OCI-LY7 (cell line): ENCODE measurements around the gene SLC25A22. TPM values are rescaled to one million over a fixed set of nuclear protein-coding genes. Genes with fewer than 3 reads are reported as not detected.

ENCODE experiments used
- BruUV-seq: library from RNA; stranded (reverse); fragments of 400-500 nt; replicated peaks from 2 replicates; lab custom pipeline; 2021; lab: Mats Ljungman, UMichigan
- CTCF ChIA-PET: fragments of 300-600 bp; sonication (Branson Sonifier 250); formaldehyde crosslinking; loops from one replicate; lab custom pipeline; 2022; ENCODE audit warnings: antibody characterized with exemption; ENCODE audit not compliant: unreplicated experiment; lab: Charles Lee
- POLR2A ChIA-PET: fragments of 300-600 bp; sonication (Branson Sonifier 250); formaldehyde crosslinking; loops from one replicate; lab custom pipeline; 2022; ENCODE audit warnings: antibody characterized with exemption; lab: Charles Lee
- DNase-seq: peaks from one replicate; pipeline ENCODE4 v3.0.0-alpha.2; 2015; ENCODE audit warnings: low spot score
- H2AFZ ChIP-seq: fragments of 200-600 bp; sonication (generic), shearing (Covaris generic); 2 replicates; pipeline ENCODE4 v1.6.1; 2014; ENCODE audit warnings: mild to moderate bottlenecking, antibody characterized with exemption, low read length, moderate library complexity
- H3K27ac ChIP-seq: fragments of 200-600 bp; sonication (generic); 2 replicates; pipeline ENCODE4 v1.5.1; 2014; ENCODE audit warnings: mixed run types, low read depth, mild to moderate bottlenecking, moderate library complexity, low read length, inconsistent platforms; ENCODE audit not compliant: poor library complexity, severe bottlenecking
- H3K36me3 ChIP-seq: fragments of 200-600 bp; sonication (generic); 2 replicates; pipeline ENCODE4 v1.6.1; 2014; ENCODE audit warnings: mild to moderate bottlenecking, antibody characterized with exemption, low read length, moderate library complexity, mixed read lengths; ENCODE audit not compliant: insufficient read depth
- H3K4me1 ChIP-seq: fragments of 200-600 bp; sonication (generic); 2 replicates; pipeline ENCODE4 v1.5.1; 2014; ENCODE audit warnings: mild to moderate bottlenecking, low read length; ENCODE audit not compliant: insufficient read depth, poor library complexity, severe bottlenecking
- H3K4me2 ChIP-seq: fragments of 200-600 bp; sonication (generic); 2 replicates; pipeline ENCODE4 v1.6.1; 2014; ENCODE audit warnings: mild to moderate bottlenecking, low read length
- H3K4me3 ChIP-seq: fragments of 200-600 bp; sonication (generic); 2 replicates; pipeline ENCODE4 v1.5.1; 2014; ENCODE audit warnings: mild to moderate bottlenecking, low read depth, low read length; ENCODE audit not compliant: poor library complexity, severe bottlenecking
- H3K79me2 ChIP-seq: fragments of 200-600 bp; sonication (generic); 2 replicates; pipeline ENCODE4 v1.6.1; 2016; ENCODE audit warnings: low read depth, mild to moderate bottlenecking, low read length, moderate library complexity, mixed read lengths; ENCODE audit not compliant: insufficient read depth
- H3K9me2 ChIP-seq: fragments of 200-600 bp; sonication (generic); 2 replicates; pipeline ENCODE4 v1.6.1; 2016; ENCODE audit warnings: mild to moderate bottlenecking, low read length, mixed read lengths; ENCODE audit not compliant: insufficient read depth
- H3K9me3 ChIP-seq: fragments of 200-600 bp; sonication (generic); 2 replicates; pipeline ENCODE4 v1.6.1; 2014; ENCODE audit warnings: mild to moderate bottlenecking, mixed run types, low read length, mixed read lengths
- H4K20me1 ChIP-seq: fragments of 200-600 bp; sonication (generic); 2 replicates; pipeline ENCODE4 v1.6.1; 2014; ENCODE audit warnings: mild to moderate bottlenecking, antibody characterized with exemption, low read length, moderate library complexity, mixed read lengths; ENCODE audit not compliant: insufficient read depth
- CTCF ChIP-seq: fragments of 200-600 bp; sonication (generic); conservative IDR thresholded peaks from 2 replicates; pipeline ENCODE4 v1.5.1; 2014; ENCODE audit warnings: mild to moderate bottlenecking, antibody characterized with exemption, low read length, moderate library complexity, mixed read lengths
- EZH2phosphoT487 ChIP-seq: fragments of 200-600 bp; sonication (generic); IDR thresholded peaks from 2 replicates; pipeline ENCODE4 v1.6.1; 2018; ENCODE audit warnings: low read depth, borderline replicate concordance, mild to moderate bottlenecking, mixed run types, antibody characterized with exemption, low read length, moderate library complexity, mixed read lengths
- intact Hi-C: fragments of 100-400 bp; cut with micrococcal nuclease; formaldehyde crosslinking; loops from one replicate; pipeline ENCODE4 v1.10.0; 2022; ENCODE audit not compliant: unreplicated experiment
- total RNA-seq, 2 experiments: library from RNA; depleted of rRNA in 1 of 2; stranded (reverse); fragments of >200 nt in 1 of 2; shearing (Covaris generic) in 1 of 2; gene quantifications; 2 replicates each; pipeline ENCODE4 v1.2.3, GENCODE V29; 2014 to 2022

Gene SLC25A22
- total RNA-seq, 2 experiments from 2014 or later, result 30.8 to 50.9 TPM

DNA sequence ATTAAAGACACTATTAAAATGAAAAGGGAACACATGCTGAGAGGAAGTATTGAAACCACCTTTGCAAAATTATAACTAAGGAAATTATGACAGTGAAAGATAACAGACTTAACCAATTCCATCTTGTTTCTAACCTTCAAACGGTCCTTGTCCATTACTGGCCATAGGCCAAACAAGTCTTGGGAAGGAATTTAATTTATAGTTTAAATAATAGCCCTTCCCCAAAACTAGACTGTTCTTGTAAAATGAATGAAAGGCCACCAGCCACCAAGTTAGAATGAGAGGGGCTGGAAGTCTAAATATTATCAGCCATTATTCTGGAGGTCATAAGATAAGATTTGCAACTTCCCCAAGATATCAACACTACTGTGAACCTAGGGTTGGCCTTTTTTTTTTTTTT is 52.7 kb downstream of the SLC25A22 start:
- DNase-seq, result no peak
- CTCF ChIA-PET, result no interaction called here
- Histone ChIP-seq H3K4me3 (no peak overlapping the region), H2AFZ (no peak overlapping the region), H3K4me2 (no peak overlapping the region), H3K4me1 (peaks cover 22% of the 10 kb centered on the region), H4K20me1 (peaks cover 6% of the 10 kb centered on the region; the same call in 1 of the 2 replicates), H3K27ac (no peak overlapping the region), H3K9me3 (no peaks in the 10 kb centered on the region), H3K36me3 (peaks cover 15% of the 10 kb centered on the region), H3K9me2 (no peaks in the 10 kb centered on the region), H3K79me2 (peaks cover 31% of the 10 kb centered on the region)
- TF ChIP-seq EZH2phosphoT487 (no peak), CTCF (no peak)
- POLR2A ChIA-PET, result interaction anchor here (0.6 to 0.9 kb wide), 2 partner anchors 19 to 49 kb away, joined by 3 read pairs; no protein-coding TSS in a partner anchor
- no TSS peak for BruUV-seq
- intact Hi-C loops, result loop anchor here (5.0 kb wide), 1 partner anchor 52 kb away; the partner anchor contains the start of gene SLC25A22

DNA sequence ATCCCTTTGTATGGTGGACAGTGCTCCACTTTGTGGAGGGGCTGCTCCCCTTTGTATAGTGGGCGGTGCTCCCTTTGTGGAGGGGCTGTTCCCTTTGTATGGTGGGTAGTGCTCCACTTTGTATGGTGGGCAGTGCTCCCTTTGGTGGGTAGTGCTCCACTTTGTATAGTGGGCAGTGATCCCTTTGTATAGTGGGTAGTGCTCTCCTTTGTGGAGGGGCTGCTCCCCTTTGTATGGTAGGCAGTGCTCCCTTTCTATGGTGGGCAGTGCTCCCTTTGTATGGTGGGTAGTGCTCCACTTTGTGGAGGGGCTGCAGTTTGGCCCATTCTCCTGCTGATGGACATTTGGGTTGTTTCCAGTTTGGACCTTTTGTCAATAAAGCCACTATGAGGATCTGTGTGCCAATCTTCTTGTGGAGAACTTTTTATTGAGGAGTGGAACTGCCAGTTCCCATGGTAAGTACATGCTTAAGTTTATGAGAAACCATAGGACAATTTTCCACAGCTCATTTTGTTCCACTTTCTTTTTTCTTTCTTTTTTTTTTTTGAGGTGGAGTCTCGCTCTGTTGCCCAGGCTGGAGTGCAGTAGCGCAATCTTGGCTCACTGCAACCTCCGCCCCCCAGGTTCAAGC is 55.4 kb downstream of the SLC25A22 start:
- CTCF ChIA-PET, result no interaction called here
- intact Hi-C loops, result no loop called here

More for the DNA sequence above, 55.4 kb downstream of the SLC25A22 start:
- no peak for TF ChIP-seq CTCF
- TF ChIP-seq EZH2phosphoT487, result no peak
- no peaks in the 10 kb centered on the region for H3K36me3 ChIP-seq
- no peaks in the 10 kb centered on the region for H3K9me3 ChIP-seq
- H3K4me1 ChIP-seq, result peaks cover 8% of the 10 kb centered on the region
- no TSS peak for BruUV-seq
- H3K9me2 ChIP-seq, result no peaks in the 10 kb centered on the region
- no peak overlapping the region for H2AFZ ChIP-seq
- DNase-seq, result no peak
- H3K4me3 ChIP-seq, result no peak overlapping the region
- POLR2A ChIA-PET, result no interaction called here
- H3K79me2 ChIP-seq, result peaks cover 3% of the 10 kb centered on the region; the same call in 1 of the 2 replicates
- no peak overlapping the region for H3K4me2 ChIP-seq
- H4K20me1 ChIP-seq, result no peaks in the 10 kb centered on the region
- H3K27ac ChIP-seq, result no peak overlapping the region
